GM12873 (cell line): ENCODE data around the gene LEMD1.

ENCODE experiments used
- TF ChIP-seq, protein P1 (sequence below): IDR thresholded peaks from 2 replicates; pipeline ENCODE4 v1.5.1; 2012; ENCODE audit warnings: low read depth, mild to moderate bottlenecking, moderate library complexity, low read length, control low read depth; ENCODE audit not compliant: insufficient read depth; ENCODE audit errors: missing control alignments

The LEMD1 gene

DNA sequence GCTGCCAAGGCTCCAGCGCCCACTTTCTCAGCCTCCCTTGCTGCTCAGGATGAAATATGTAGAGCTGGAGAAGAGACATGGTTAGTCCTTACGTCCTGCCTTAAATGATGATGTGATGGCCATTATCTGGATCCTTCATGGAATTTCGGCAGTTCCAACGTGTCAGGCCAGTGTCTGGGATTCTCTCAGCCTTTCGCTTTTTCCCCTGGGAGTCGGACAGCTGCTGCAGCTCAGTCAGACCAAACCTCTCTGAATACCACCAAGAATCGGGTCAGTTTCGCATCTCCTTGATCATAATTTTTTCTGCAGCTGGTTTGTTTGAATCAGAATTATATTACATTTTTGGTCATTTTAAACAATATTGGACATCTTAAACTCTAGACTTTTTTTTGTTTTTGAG lies 42.8 kb downstream of the LEMD1 start:
- TF ChIP-seq, protein P1, sequence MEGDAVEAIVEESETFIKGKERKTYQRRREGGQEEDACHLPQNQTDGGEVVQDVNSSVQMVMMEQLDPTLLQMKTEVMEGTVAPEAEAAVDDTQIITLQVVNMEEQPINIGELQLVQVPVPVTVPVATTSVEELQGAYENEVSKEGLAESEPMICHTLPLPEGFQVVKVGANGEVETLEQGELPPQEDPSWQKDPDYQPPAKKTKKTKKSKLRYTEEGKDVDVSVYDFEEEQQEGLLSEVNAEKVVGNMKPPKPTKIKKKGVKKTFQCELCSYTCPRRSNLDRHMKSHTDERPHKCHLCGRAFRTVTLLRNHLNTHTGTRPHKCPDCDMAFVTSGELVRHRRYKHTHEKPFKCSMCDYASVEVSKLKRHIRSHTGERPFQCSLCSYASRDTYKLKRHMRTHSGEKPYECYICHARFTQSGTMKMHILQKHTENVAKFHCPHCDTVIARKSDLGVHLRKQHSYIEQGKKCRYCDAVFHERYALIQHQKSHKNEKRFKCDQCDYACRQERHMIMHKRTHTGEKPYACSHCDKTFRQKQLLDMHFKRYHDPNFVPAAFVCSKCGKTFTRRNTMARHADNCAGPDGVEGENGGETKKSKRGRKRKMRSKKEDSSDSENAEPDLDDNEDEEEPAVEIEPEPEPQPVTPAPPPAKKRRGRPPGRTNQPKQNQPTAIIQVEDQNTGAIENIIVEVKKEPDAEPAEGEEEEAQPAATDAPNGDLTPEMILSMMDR = no peak

DNA sequence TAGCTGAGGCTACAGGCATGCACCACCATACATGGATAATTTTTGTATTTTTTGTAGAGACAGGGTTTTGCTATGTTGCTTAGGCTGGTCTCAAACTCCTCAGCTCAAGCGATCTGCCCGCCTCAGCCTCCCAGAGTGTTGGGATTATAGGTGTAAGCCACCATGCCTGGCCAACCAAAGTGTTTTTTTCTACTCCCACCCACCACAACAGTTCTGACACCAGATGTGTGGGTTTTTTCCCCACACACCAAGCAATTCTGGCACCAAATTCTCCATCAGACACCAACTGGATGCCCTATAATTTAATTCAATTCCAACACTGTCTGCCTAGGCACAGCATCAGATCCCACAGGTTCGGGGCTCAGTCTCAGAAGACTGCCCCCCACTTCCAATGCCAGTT lies 44.5 kb downstream of the LEMD1 start:
- TF ChIP-seq, protein P1 = no peak

DNA sequence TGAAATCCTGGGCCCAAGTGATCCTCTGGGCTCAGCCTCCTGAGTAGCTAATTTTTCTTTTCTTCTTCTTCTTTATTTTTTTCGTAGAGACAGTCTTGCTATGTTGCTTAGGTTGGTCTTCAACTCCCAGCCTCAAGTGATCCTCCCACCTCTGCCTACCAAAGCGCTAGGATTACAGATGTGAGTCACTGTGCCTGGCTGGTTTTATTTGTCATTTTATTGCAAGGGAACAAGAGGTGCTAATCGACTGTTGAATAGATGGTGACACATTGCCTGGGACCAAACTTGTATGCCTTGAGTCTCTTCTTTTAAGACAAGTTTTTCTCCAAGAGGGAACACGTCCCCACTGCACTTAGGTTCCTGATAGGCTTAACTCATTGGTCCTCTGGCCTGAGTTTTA lies 45.1 kb downstream of the LEMD1 start:
- TF ChIP-seq, protein P1 = no peak

DNA sequence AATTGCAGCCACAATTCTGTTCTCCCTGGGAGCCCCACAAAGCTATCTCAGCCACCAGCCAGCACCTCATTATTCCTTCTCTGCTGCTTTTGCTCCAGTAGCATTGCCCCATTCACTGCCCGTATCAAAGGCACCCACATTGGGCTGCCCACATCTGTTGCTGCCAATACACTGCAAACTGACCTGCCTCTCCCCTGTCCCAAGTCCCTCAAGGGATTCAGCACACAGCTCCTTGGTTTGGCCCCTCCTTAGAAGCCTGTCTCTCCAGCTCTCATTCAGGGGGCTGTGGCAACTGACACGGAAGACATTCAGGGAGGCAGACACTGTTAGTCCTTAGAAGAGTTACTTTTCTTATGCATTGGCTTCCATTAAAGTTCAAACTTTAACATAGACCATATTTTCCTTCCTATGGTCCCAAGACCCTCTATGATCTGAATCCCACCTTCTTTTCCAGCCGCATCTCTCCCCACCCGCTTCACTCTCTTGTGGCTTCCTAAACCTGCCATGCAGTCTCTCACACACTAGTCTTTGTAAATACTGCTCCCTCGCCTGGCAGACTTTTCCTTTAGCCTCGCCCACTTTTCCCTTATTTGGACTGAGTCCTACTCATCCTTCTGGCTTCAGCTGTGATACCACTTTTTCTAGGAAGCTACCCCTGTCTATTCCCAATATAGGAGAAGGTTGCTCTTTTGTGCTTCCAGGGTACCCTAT lies 45.9 kb downstream of the LEMD1 start:
- TF ChIP-seq, protein P1 = no peak

DNA sequence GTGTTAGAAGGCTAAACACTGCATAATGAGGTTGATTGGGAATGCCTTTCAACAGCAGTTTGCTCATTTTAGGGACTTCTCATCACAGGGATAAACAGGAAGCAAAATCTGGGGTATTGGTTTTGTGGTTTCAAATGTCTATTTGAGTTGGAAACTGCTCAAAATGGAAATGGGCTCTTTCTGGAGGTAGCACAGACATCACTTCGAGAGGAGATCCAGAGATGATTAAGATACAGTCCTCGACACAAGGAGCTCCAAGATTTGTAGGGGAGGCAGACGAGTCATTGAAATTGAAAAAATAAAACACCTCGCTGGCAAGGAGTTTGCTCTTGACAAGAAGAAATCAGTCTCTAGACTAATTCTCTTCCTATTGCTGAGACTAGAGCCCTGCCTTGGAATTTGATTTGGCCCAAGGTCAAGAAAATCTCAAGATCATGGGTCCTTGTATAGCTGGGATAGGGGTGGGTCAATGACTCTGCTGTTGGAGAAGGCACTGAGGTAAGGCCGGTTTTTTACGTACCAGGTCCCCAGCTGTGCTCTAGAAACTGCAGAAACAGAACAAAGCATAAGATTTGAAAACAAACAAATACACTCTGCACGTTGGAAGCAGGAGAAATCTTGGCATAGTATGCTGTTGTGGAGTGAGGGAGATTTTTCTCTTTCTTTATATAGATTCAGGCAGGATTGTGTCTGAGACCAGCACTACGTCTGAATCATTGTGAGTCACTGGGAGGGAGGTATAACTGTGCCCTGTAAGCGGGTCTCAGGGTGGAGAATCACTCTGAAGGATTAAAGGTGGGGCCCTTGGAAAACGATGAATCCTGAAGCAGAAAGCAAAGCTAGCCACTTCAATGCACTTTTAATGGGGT lies 47.4 kb downstream of the LEMD1 start:
- TF ChIP-seq, protein P1 = no peak

DNA sequence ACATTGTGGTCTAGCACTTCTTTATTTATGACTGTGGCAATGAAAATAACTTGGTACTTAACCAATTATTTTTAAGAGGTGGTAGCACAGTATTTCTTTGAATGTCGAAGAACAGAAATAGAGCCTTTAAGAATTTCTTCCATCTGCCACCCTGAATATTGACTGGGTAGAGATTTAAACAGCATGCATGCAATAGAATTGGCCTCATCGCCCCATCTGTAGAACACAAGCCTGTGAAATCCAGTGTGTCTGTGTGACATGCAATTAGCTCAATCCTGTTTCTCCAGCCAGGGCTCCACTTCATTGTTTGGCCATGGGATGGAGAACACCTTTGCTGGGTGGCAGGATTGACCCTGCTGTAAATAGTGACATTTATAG lies 48.1 kb downstream of the LEMD1 start:
- TF ChIP-seq, protein P1 = no peak

DNA sequence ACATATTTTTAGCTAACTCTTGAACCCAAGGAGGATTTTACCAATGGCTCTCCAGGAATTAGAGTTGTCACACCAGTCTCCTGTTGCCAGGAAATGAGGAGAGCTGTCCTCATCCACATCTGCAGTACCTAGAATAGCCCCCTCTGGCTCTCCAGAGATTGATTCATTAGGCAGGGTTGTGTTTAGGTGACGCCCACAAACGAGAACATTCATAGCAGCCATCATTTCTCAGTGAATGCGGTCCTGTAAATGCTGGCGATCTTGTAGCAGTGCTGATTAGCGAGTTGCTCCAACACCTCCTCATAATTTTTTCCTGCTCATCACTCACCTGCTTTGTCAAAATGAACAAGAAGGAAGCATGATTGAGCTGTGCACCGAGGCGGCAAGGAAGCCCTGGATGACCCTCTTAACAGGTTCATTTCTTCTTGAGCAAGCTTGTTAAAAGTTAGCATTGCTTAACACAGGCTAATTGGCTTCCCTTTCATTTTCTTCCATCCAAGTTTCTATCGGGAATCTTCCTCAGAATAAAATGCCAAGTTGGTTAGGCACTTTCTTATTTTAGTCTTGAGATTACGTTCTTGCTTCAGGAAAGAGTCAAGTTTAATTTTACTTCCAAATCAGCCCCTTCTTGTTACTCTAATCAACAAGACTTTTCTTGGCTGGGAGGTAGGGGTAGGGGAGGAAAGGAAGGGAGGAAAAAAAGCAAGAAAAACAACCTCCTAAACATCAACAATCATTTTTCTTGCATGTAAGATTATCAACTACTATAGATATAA lies 48.6 kb downstream of the LEMD1 start:
- TF ChIP-seq, protein P1 = no peak
